Caco-2 (cell line): ENCODE data around the gene MAD2L2. TPM values are rescaled to one million over a fixed set of nuclear protein-coding genes. Genes with fewer than 3 reads are reported as not detected.

Source experiments
- BruUV-seq: library from RNA; stranded (reverse); fragments of 400-500 nt; replicated peaks from 2 replicates; lab custom pipeline; 2021; lab: Mats Ljungman, UMichigan
- CTCF ChIA-PET: fragments of 300-600 bp; sonication (Branson Sonifier 250); formaldehyde crosslinking; loops from one replicate; lab custom pipeline; 2022; ENCODE audit warnings: antibody characterized with exemption; lab: Charles Lee
- POLR2A ChIA-PET: fragments of 300-600 bp; sonication (Branson Sonifier 250); formaldehyde crosslinking; loops from one replicate; lab custom pipeline; 2022; ENCODE audit warnings: antibody characterized with exemption; lab: Charles Lee
- DNase-seq, 2 experiments: peaks; one replicate each; pipeline versions ENCODE4 v3.0.0 to v3.0.0-alpha.2; 2020 to 2022
- H3K27me3 ChIP-seq: replicated peaks from 2 replicates; pipeline ENCODE4 v1.6.0; 2011; ENCODE audit warnings: low read length; ENCODE audit not compliant: control insufficient read depth, insufficient read depth
- H3K36me3 ChIP-seq: 2 replicates; pipeline ENCODE4 v1.5.1; 2011; ENCODE audit warnings: low read length; ENCODE audit not compliant: control insufficient read depth, insufficient read depth
- H3K4me1 ChIP-seq: fragments of 250-450 bp; sonication (Bioruptor Pico); 2 replicates; pipeline ENCODE4 v1.5.1; 2020; ENCODE audit warnings: mild to moderate bottlenecking
- H3K4me3 ChIP-seq: 2 replicates; pipeline ENCODE4 v1.5.1; 2011; ENCODE audit warnings: low read depth, mild to moderate bottlenecking, control low read depth, low read length
- H3K9me3 ChIP-seq: fragments of 250-450 bp; sonication (Bioruptor Pico); 2 replicates; pipeline ENCODE4 v1.5.1; 2020; ENCODE audit warnings: mild to moderate bottlenecking, moderate library complexity
- H3K27ac Mint-ChIP-seq: one replicate; pipeline ENCODE4 v1.8.0; 2022; ENCODE audit warnings: mixed read lengths; ENCODE audit not compliant: unreplicated experiment
- H3K27me3 Mint-ChIP-seq: one replicate; pipeline ENCODE4 v1.8.0; 2022; ENCODE audit warnings: mixed read lengths; ENCODE audit not compliant: insufficient read depth, unreplicated experiment
- H3K36me3 Mint-ChIP-seq: one replicate; pipeline ENCODE4 v1.8.0; 2022; ENCODE audit warnings: mild to moderate bottlenecking, mixed read lengths; ENCODE audit not compliant: insufficient read depth, unreplicated experiment
- H3K4me1 Mint-ChIP-seq: one replicate; pipeline ENCODE4 v1.8.0; 2022; ENCODE audit warnings: low read depth, mixed read lengths; ENCODE audit not compliant: unreplicated experiment
- H3K4me3 Mint-ChIP-seq: one replicate; pipeline ENCODE4 v1.8.0; 2022; ENCODE audit warnings: mild to moderate bottlenecking, moderate library complexity, mixed read lengths; ENCODE audit not compliant: unreplicated experiment
- H3K9me3 Mint-ChIP-seq: one replicate; pipeline ENCODE4 v1.8.0; 2022; ENCODE audit warnings: mixed read lengths; ENCODE audit not compliant: unreplicated experiment
- intact Hi-C: fragments of 100-400 bp; cut with micrococcal nuclease; formaldehyde crosslinking; loops from one replicate; pipeline ENCODE4 v1.10.0; 2022; ENCODE audit not compliant: unreplicated experiment
- total RNA-seq: library from RNA; stranded (reverse); gene quantifications from 2 replicates; pipeline ENCODE4 v1.2.3, GENCODE V29; 2022
- TF ChIP-seq, protein P1 (sequence below), 2 experiments: fragments of 200-600 bp in 1 of 2; IDR thresholded peaks; 1 replicate in 1 of 2; 2 replicates in 1 of 2; pipeline versions ENCODE4 v1.5.1 to v1.8.0; 2011 to 2022; ENCODE audit warnings: antibody characterized with exemption in 1 of 2, control low read depth in 1 of 2, inconsistent platforms in 1 of 2, low read depth in 1 of 2, low read length in 1 of 2, mild to moderate bottlenecking in 1 of 2, moderate library complexity in 1 of 2; ENCODE audit not compliant: insufficient read depth in 1 of 2, severe bottlenecking in 1 of 2, unreplicated experiment in 1 of 2

MAD2L2 gene
- total RNA-seq, 1 experiment from 2014 or later: 49.9 TPM

DNA sequence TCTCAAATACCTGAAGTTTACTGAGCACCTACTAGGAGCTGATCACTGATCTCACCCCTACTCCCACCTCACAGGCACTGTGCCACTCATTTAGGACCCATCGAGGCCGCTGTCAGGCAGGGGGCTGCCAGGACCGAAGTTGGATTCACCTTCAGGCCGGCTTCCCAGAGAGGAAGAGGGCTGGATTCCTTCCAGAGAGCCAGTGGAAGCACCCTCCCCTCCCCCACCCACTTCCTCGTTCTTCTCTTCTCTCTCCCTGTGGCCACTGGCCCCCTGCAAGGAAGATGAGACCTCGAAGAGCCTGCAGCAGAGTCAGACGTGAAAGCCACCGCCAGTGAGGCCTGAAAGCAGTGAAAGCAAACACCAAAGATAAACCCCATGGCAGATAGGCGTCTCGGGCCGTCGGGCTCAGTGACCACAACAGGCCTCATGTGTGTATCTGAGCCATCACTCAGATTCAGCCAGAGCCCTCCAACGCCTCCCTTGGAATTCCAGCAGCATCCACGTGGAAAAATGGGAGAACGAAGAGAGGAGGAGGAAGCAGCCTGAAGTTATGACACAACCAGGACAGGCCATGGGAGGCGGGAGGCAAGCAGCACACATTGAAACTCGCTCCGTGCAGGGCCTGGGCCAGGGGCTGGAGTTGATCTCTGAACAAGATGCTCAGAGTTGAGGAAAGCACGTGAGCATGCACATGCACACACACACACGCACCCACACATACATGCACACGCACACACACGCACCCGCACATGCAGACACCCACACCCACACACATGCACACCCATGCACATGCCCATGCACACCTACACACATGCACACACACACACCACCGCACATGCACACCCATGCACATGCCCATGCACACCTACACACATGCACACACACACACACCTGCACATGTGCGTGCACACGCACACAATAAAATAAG is 48.8 kb upstream of the MAD2L2 start:
- no peak for DNase-seq
- no peaks in the 10 kb centered on the region for H3K9me3 ChIP-seq
- POLR2A ChIA-PET: no interaction called here
- no peaks in the 10 kb centered on the region for H3K4me1 ChIP-seq
- TF ChIP-seq, protein P1, sequence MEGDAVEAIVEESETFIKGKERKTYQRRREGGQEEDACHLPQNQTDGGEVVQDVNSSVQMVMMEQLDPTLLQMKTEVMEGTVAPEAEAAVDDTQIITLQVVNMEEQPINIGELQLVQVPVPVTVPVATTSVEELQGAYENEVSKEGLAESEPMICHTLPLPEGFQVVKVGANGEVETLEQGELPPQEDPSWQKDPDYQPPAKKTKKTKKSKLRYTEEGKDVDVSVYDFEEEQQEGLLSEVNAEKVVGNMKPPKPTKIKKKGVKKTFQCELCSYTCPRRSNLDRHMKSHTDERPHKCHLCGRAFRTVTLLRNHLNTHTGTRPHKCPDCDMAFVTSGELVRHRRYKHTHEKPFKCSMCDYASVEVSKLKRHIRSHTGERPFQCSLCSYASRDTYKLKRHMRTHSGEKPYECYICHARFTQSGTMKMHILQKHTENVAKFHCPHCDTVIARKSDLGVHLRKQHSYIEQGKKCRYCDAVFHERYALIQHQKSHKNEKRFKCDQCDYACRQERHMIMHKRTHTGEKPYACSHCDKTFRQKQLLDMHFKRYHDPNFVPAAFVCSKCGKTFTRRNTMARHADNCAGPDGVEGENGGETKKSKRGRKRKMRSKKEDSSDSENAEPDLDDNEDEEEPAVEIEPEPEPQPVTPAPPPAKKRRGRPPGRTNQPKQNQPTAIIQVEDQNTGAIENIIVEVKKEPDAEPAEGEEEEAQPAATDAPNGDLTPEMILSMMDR (IDR thresholded peaks at IDR 0.05; ENCODE audit: insufficient read depth in 1 of 2, low read depth in 1 of 2, low read length in 1 of 2, severe bottlenecking in 1 of 2, unreplicated experiment in 1 of 2): no peak
- no peak overlapping the region for H3K27ac Mint-ChIP-seq
- no peaks in the 10 kb centered on the region for H3K4me1 Mint-ChIP-seq
- H3K4me3 ChIP-seq: no peak overlapping the region
- no peaks in the 10 kb centered on the region for H3K27me3 Mint-ChIP-seq
- no peaks in the 10 kb centered on the region for H3K9me3 Mint-ChIP-seq
- no peaks in the 10 kb centered on the region for H3K36me3 ChIP-seq
- no peak overlapping the region for H3K4me3 Mint-ChIP-seq
- H3K36me3 Mint-ChIP-seq: no peaks in the 10 kb centered on the region
- CTCF ChIA-PET: no interaction called here
- intact Hi-C loops: loop anchor here (10.0 kb wide), 1 partner anchor 75 kb away; the partner anchor contains the start of genes CLCN6 and MTHFR
- H3K27me3 ChIP-seq: no peaks in the 10 kb centered on the region
- BruUV-seq: no TSS peak

DNA sequence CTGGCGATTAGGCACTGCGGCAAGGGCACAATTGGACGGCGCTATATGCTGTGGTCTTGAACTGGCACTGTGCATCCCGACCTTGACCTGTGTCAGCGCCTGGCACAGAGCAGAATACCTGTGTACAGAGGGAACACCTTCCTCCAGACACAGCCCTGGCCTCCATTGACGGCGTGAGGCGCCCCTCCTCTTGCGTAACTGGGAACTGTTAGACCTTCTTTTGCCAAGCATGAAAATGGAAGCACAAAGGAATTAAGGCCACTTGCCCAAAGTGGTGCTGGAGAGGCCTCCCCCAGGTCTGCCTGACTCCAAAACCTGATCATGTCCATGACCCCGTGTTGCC is 48.2 kb upstream of the MAD2L2 start:
- no peak overlapping the region for H3K27ac Mint-ChIP-seq
- BruUV-seq: no TSS peak
- no peak for DNase-seq

DNA sequence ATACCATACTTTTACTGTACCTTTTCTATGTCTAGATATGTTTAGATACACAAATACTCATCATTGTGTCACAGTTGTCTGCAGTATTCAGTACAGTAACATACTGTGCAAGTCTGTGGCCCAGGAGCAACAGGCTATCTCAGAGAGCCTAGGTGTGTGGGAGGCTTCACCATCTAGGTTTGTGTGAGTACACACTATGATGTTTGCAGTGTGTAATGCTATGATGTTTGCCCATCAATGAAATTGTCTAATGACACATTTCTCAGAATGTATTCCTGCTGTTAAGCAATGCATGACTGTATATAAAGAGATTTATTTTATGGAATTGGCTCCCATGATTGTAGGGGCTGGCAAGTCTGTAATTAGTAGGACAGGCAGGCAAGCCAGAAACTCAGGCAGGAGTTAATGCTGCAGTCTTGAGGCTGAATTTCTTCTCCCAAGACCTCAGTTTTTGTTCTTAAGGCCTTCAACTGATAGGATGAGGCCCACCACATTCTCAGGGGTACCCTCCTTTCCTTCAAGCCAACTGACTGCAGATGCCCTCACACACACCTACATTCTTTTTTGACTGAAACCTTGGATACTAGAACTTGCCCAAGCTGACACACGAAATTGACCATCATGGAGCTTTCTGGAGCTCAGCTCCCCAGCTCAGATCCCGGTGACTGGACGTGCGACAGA is 47.3 kb upstream of the MAD2L2 start:
- POLR2A ChIA-PET: interaction anchor here (0.6 kb wide), 1 partner anchor 629 kb away, joined by 3 read pairs; the partner anchor contains the start of gene EXOSC10
- H3K27me3 ChIP-seq: no peaks in the 10 kb centered on the region
- BruUV-seq: no TSS peak
- H3K36me3 Mint-ChIP-seq: no peaks in the 10 kb centered on the region
- no peaks in the 10 kb centered on the region for H3K9me3 Mint-ChIP-seq
- H3K4me1 Mint-ChIP-seq: no peaks in the 10 kb centered on the region
- H3K9me3 ChIP-seq: no peaks in the 10 kb centered on the region
- TF ChIP-seq, protein P1 (IDR thresholded peaks at IDR 0.05; ENCODE audit: insufficient read depth in 1 of 2, low read depth in 1 of 2, low read length in 1 of 2, severe bottlenecking in 1 of 2, unreplicated experiment in 1 of 2): no peak
- H3K27ac Mint-ChIP-seq: no peak overlapping the region
- no peaks in the 10 kb centered on the region for H3K36me3 ChIP-seq
- no peak overlapping the region for H3K4me3 Mint-ChIP-seq
- H3K4me1 ChIP-seq: no peaks in the 10 kb centered on the region
- intact Hi-C loops: no loop called here
- H3K4me3 ChIP-seq: no peak overlapping the region
- CTCF ChIA-PET: no interaction called here
- no peak for DNase-seq
- H3K27me3 Mint-ChIP-seq: no peaks in the 10 kb centered on the region

More for the DNA sequence above, 48.2 kb upstream of the MAD2L2 start:
- CTCF ChIA-PET: no interaction called here
- no peaks in the 10 kb centered on the region for H3K9me3 ChIP-seq
- no peaks in the 10 kb centered on the region for H3K36me3 Mint-ChIP-seq
- no peaks in the 10 kb centered on the region for H3K4me1 ChIP-seq
- intact Hi-C loops: no loop called here
- no peaks in the 10 kb centered on the region for H3K9me3 Mint-ChIP-seq
- H3K27me3 Mint-ChIP-seq: no peaks in the 10 kb centered on the region
- POLR2A ChIA-PET: interaction anchor here (0.6 kb wide), 1 partner anchor 630 kb away, joined by 3 read pairs; the partner anchor contains the start of gene EXOSC10
- H3K27me3 ChIP-seq: no peaks in the 10 kb centered on the region
- no peak overlapping the region for H3K4me3 Mint-ChIP-seq
- H3K36me3 ChIP-seq: no peaks in the 10 kb centered on the region
- no peaks in the 10 kb centered on the region for H3K4me1 Mint-ChIP-seq
- no peak overlapping the region for H3K4me3 ChIP-seq
- TF ChIP-seq, protein P1 (IDR thresholded peaks at IDR 0.05; ENCODE audit: insufficient read depth in 1 of 2, low read depth in 1 of 2, low read length in 1 of 2, severe bottlenecking in 1 of 2, unreplicated experiment in 1 of 2): no peak
